ENCODE measurements around the gene PYHIN1. TPM values are rescaled to one million over a fixed set of nuclear protein-coding genes. Genes with fewer than 3 reads are reported as not detected.
"Not testable (repeated sequence)": the region's sequence is repeated elsewhere in the genome, so short reads cannot be mapped to it uniquely, and the experiment has no call there.

Gene PYHIN1
- total and polyA plus RNA-seq, 7 donors = 0.36 to 3.5 (median 0.83) TPM; not detected in 2

DNA sequence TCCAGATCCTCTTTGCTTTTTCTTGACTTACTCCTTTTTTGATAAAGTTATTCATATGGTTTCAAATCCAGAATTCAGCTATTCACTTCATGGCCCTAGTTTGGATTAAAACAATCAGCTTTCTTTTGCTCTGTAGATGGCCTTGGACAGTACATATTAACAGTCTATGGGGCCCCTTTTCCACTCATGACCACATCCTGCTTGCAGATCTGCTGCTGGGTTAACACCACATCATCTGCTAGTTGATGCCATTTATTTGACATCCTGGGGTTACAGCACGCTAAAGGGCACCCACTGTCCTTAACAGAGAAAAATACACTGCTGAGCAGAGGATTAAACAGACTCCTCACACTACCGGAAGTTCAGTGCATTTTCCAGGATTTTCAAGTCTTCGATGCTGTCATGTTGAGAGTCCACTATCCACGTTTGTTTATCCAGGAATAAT, 77.4 kb downstream of the PYHIN1 start:
- no peak for DNase-seq
- peak overlapping the region; percentile 75 to 82 (median 79) for H3K27ac ChIP-seq
- WGBS, 2 donors = 33 to 71% methylated on average over 4 of the region's 4 CpGs
- TF ChIP-seq, protein P1, sequence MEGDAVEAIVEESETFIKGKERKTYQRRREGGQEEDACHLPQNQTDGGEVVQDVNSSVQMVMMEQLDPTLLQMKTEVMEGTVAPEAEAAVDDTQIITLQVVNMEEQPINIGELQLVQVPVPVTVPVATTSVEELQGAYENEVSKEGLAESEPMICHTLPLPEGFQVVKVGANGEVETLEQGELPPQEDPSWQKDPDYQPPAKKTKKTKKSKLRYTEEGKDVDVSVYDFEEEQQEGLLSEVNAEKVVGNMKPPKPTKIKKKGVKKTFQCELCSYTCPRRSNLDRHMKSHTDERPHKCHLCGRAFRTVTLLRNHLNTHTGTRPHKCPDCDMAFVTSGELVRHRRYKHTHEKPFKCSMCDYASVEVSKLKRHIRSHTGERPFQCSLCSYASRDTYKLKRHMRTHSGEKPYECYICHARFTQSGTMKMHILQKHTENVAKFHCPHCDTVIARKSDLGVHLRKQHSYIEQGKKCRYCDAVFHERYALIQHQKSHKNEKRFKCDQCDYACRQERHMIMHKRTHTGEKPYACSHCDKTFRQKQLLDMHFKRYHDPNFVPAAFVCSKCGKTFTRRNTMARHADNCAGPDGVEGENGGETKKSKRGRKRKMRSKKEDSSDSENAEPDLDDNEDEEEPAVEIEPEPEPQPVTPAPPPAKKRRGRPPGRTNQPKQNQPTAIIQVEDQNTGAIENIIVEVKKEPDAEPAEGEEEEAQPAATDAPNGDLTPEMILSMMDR (IDR thresholded peaks at IDR 0.05) = no peak
- no peak for TF ChIP-seq EP300 (IDR thresholded peaks at IDR 0.05)
- TF ChIP-seq POLR2AphosphoS5 (IDR thresholded peaks at IDR 0.05) = no peak
- no peak for TF ChIP-seq POLR2A (IDR thresholded peaks at IDR 0.05)
- H3K36me3 ChIP-seq = no peaks in the 10 kb centered on the region
- no peaks in the 10 kb centered on the region for H3K9me3 ChIP-seq
- H3K4me1 ChIP-seq = peaks cover 0 to 11% (median 6%) of the 10 kb centered on the region in 4 donors
- no peak overlapping the region for H3K4me3 ChIP-seq
- H3K27me3 ChIP-seq = no peaks in the 10 kb centered on the region
- intact Hi-C loops (cut with DNase I) = loop anchor here (10.0 kb wide), 1 partner anchor 1044 kb away; no protein-coding TSS in a partner anchor

DNA sequence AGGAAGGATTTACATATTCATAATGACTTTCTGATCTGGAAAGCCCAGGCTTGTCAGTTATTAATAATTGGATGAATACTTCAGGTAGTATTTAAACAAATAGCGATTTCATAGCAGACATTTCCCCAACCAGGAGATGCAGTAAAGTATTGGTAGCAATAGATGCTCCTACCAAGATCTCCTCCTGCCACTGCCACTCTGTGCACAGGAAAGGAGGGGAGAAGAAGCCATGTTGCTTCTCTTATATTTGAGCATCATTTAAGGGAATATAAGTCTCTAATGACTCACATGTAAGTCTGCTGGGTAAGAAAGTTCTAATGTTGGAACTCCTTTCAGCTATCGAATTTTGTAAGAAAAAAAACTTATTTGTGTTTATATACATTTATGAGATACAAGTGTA, 77.9 kb downstream of the PYHIN1 start:
- intact Hi-C loops (cut with DNase I) = loop anchor here (10.0 kb wide), 1 partner anchor 1044 kb away; no protein-coding TSS in a partner anchor
- WGBS, 2 donors = 58 to 62% methylated on average over 2 of the region's 2 CpGs

DNA sequence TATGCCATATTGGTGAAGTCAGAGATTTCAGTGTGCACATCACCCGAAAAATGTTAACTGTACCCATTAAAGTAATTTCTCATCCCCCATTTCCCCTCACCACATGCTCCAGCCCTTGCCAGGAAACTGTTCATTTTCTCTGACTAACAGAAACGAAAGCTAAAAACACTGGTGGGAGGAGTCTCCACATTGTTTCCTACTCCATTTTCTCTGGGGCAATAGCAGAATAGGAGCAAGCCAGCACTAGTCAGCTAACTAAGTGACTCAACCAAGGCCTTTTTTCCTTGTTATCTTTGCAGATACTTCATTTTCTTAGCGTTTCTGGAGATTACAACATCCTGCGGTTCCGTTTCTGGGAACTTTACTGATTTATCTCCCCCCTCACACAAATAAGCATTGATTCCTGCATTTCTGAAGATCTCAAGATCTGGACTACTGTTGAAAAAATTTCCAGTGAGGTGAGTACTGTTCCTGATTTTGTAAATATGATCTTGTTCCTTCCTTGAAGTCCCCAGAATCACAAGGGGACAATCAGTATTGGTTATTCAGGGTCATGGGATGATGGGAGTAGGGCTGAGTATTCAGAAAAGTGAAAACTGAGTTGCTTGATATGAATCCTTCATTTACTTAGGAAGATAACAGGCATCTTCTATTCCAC, 78.5 kb downstream of the PYHIN1 start, which contains the start of gene IFI16:
Gene IFI16 (plus strand): TSS at position 204 of the 658 bp plus-strand sequence. CDS start 4,774 bp downstream, outside the sequence.
- peak; percentile 69 for DNase-seq
- peak within 1 kb of the TSS; percentile 75 to 82 (median 79) for H3K27ac ChIP-seq
- peaks cover 0 to 11% (median 6%) of the 10 kb centered on the region in 4 donors for H3K4me1 ChIP-seq
- H3K36me3 ChIP-seq = peaks cover 0 to 5% (median 0%) of the 10 kb centered on the region in 4 donors
- peak within 1 kb of the TSS; percentile 38 to 57 (median 46) for H3K4me3 ChIP-seq
- 7 to 14% methylated on average over 5 of the region's 5 CpGs for WGBS, 2 donors
- H3K9me3 ChIP-seq = no peaks in the 10 kb centered on the region
- H3K27me3 ChIP-seq = no peaks in the 10 kb centered on the region
- intact Hi-C loops (cut with DNase I) = loop anchor here (10.0 kb wide), 1 partner anchor 1045 kb away; no protein-coding TSS in a partner anchor
- peak; percentile 66 to 93 (median 82) for TF ChIP-seq POLR2AphosphoS5 (IDR thresholded peaks at IDR 0.05)
- TF ChIP-seq, protein P1 (IDR thresholded peaks at IDR 0.05) = no peak
- peak; percentile 48 to 55 for TF ChIP-seq POLR2A (IDR thresholded peaks at IDR 0.05)
- no peak for TF ChIP-seq EP300 (IDR thresholded peaks at IDR 0.05)

More for the DNA sequence above, 77.9 kb downstream of the PYHIN1 start:
- peaks cover 0 to 11% (median 6%) of the 10 kb centered on the region in 4 donors for H3K4me1 ChIP-seq
- no peak for DNase-seq
- H3K9me3 ChIP-seq = no peaks in the 10 kb centered on the region
- H3K36me3 ChIP-seq = no peaks in the 10 kb centered on the region
- peak overlapping the region; percentile 75 to 82 (median 79) for H3K27ac ChIP-seq
- no peaks in the 10 kb centered on the region for H3K27me3 ChIP-seq
- TF ChIP-seq, protein P1 (IDR thresholded peaks at IDR 0.05) = no peak
- TF ChIP-seq EP300 (IDR thresholded peaks at IDR 0.05) (no peak), POLR2A (IDR thresholded peaks at IDR 0.05) (no peak), POLR2AphosphoS5 (IDR thresholded peaks at IDR 0.05) (no peak)
- peak overlapping the region; percentile 38 to 57 (median 46) for H3K4me3 ChIP-seq

DNA sequence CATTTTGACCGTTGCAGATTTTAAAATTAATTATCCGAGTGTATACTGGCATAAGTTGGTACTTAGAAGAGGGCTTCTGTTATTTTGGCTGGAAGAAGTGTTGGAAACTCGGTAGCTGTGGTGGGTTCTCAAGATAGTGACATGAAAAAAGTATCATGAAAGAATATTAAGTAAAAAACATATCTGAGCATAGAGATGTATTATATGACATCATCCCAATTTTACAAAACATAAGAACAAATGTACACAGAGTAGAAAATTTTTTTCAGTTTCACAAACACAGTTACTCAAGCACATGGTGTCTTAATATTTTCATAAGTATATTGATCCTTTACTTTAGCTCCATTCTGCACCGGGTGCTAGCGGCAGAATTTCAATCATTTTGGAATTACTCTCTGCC, 79.0 kb downstream of the PYHIN1 start:
- Histone ChIP-seq H3K9me3 (no peaks in the 10 kb centered on the region), H3K36me3 (peaks cover 0 to 10% (median 1%) of the 10 kb centered on the region in 4 donors), H3K4me3 (peak overlapping the region; percentile 38 to 57 (median 46)), H3K4me1 (peaks cover 0 to 11% (median 6%) of the 10 kb centered on the region in 4 donors), H3K27ac (peak overlapping the region; percentile 75 to 82 (median 79)), H3K27me3 (no peaks in the 10 kb centered on the region)
- no peak for DNase-seq
- 12 to 22% methylated on average over 5 of the region's 5 CpGs for WGBS, 2 donors
- TF ChIP-seq EP300 (IDR thresholded peaks at IDR 0.05) = no peak
- TF ChIP-seq, protein P1 (IDR thresholded peaks at IDR 0.05) = no peak
- TF ChIP-seq POLR2A (IDR thresholded peaks at IDR 0.05) = no peak
- TF ChIP-seq POLR2AphosphoS5 (IDR thresholded peaks at IDR 0.05) = no peak
- intact Hi-C loops (cut with DNase I) = no loop called here

DNA sequence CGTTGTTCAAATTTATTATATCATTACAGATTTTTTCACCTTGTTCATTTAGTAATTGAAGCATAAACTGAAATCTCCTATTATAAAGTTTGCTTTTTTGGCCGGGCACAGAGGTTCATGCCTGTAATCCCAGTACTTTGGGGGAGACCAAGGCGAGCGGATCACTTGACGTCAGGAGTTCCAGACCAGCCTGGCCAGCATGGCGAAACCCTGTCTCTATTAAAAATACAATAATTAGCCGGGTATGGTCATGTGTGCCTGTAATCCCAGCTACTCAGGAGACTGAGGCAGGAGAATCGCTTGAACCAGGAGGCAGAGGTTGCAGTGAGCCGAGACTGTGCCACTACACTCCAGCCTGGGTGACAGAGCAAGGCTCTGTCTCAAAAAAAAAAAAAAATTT, 79.6 kb downstream of the PYHIN1 start:
- DNase-seq; H3K27me3 ChIP-seq; intact Hi-C loops (cut with DNase I); H3K9me3 ChIP-seq: not testable (repeated sequence)
- Histone ChIP-seq H3K4me3 (peak overlapping the region; percentile 38 to 57 (median 46)), H3K4me1 (peaks cover 0 to 11% (median 6%) of the 10 kb centered on the region in 4 donors), H3K36me3 (peaks cover 0 to 15% (median 4%) of the 10 kb centered on the region in 4 donors), H3K27ac (peak overlapping the region; percentile 75 to 82 (median 79))
- WGBS, 2 donors = 19 to 30% methylated on average over 9 of the region's 9 CpGs
